Measurements from ENCODE around the gene DUSP18. TPM values are rescaled to one million over a fixed set of nuclear protein-coding genes. Genes with fewer than 3 reads are reported as not detected.

Gene DUSP18
- total RNA-seq, 1 donor from 2014 or later: 10.5 TPM

GRCh38 chr22:30673136-30673535 is 5.5 kb upstream of the DUSP18 start:
- no peak overlapping the region for H3K27ac Mint-ChIP-seq
- no peak overlapping the region for H3K4me3 Mint-ChIP-seq (ENCODE audit: low read depth)
- peaks cover 4% of the 10 kb centered on the region for H3K4me1 Mint-ChIP-seq (ENCODE audit: low read depth)
- H3K9me3 Mint-ChIP-seq: no peaks in the 10 kb centered on the region
- DNase-seq (ENCODE audit: low spot score): no peak
- intact Hi-C loops (cut with micrococcal nuclease): no loop called here
- H3K27me3 Mint-ChIP-seq (ENCODE audit: low read depth): peaks cover 27% of the 10 kb centered on the region
- H3K36me3 Mint-ChIP-seq (ENCODE audit: low read depth): no peaks in the 10 kb centered on the region

GRCh38 chr22:30671071-30671470 is 3.4 kb upstream of the DUSP18 start:
- peaks cover 12% of the 10 kb centered on the region for H3K4me1 Mint-ChIP-seq (ENCODE audit: low read depth)
- H3K4me3 Mint-ChIP-seq (ENCODE audit: low read depth): no peak overlapping the region
- intact Hi-C loops (cut with micrococcal nuclease): no loop called here
- no peaks in the 10 kb centered on the region for H3K36me3 Mint-ChIP-seq (ENCODE audit: low read depth)
- H3K27me3 Mint-ChIP-seq (ENCODE audit: low read depth): peaks cover 11% of the 10 kb centered on the region
- no peaks in the 10 kb centered on the region for H3K9me3 Mint-ChIP-seq
- DNase-seq (ENCODE audit: low spot score): no peak
- no peak overlapping the region for H3K27ac Mint-ChIP-seq

GRCh38 chr22:30668386-30668710 is 673 bp upstream of the DUSP18 start:
- peaks cover 16% of the 10 kb centered on the region for H3K4me1 Mint-ChIP-seq (ENCODE audit: low read depth)
- intact Hi-C loops (cut with micrococcal nuclease): no loop called here
- no peak for DNase-seq (ENCODE audit: low spot score)
- H3K27me3 Mint-ChIP-seq (ENCODE audit: low read depth): peaks cover 7% of the 10 kb centered on the region
- H3K9me3 Mint-ChIP-seq: no peaks in the 10 kb centered on the region
- no peak overlapping the region for H3K27ac Mint-ChIP-seq
- H3K36me3 Mint-ChIP-seq (ENCODE audit: low read depth): peaks cover 9% of the 10 kb centered on the region
- H3K4me3 Mint-ChIP-seq (ENCODE audit: low read depth): peak overlapping the region; percentile 87

GRCh38 chr22:30667107-30667493 is 575 bp downstream of the DUSP18 start:
- Mint-ChIP-seq H3K4me1 (ENCODE audit: low read depth) (peaks cover 16% of the 10 kb centered on the region), H3K9me3 (no peaks in the 10 kb centered on the region), H3K36me3 (ENCODE audit: low read depth) (peaks cover 20% of the 10 kb centered on the region), H3K4me3 (ENCODE audit: low read depth) (peak overlapping the region; percentile 87), H3K27ac (peak overlapping the region; percentile 59), H3K27me3 (ENCODE audit: low read depth) (peaks cover 7% of the 10 kb centered on the region)
- no peak for DNase-seq (ENCODE audit: low spot score)
- intact Hi-C loops (cut with micrococcal nuclease): loop anchor here (1.0 kb wide), 2 partner anchors 18 to 33 kb away; no protein-coding TSS in a partner anchor

- intact Hi-C loops (cut with micrococcal nuclease): no loop called here
Measured at GRCh38 chr22:30665786-30666185, 1.9 kb downstream of the DUSP18 start.

GRCh38 chr22:30665266-30665665 is 2.4 kb downstream of the DUSP18 start:
- Mint-ChIP-seq H3K9me3 (no peaks in the 10 kb centered on the region), H3K4me3 (ENCODE audit: low read depth) (no peak overlapping the region), H3K4me1 (ENCODE audit: low read depth) (peaks cover 16% of the 10 kb centered on the region), H3K27ac (no peak overlapping the region), H3K27me3 (ENCODE audit: low read depth) (peaks cover 7% of the 10 kb centered on the region), H3K36me3 (ENCODE audit: low read depth) (peaks cover 25% of the 10 kb centered on the region)
- no peak for DNase-seq (ENCODE audit: low spot score)
- intact Hi-C loops (cut with micrococcal nuclease): no loop called here

More at GRCh38 chr22:30665786-30666185, 1.9 kb downstream of the DUSP18 start:
- H3K36me3 Mint-ChIP-seq (ENCODE audit: low read depth): peaks cover 22% of the 10 kb centered on the region
- H3K9me3 Mint-ChIP-seq: no peaks in the 10 kb centered on the region
- H3K4me1 Mint-ChIP-seq (ENCODE audit: low read depth): peaks cover 16% of the 10 kb centered on the region
- peaks cover 7% of the 10 kb centered on the region for H3K27me3 Mint-ChIP-seq (ENCODE audit: low read depth)
- no peak overlapping the region for H3K27ac Mint-ChIP-seq
- no peak overlapping the region for H3K4me3 Mint-ChIP-seq (ENCODE audit: low read depth)
- DNase-seq (ENCODE audit: low spot score): no peak

GRCh38 chr22:30664798-30665197 is 2.9 kb downstream of the DUSP18 start:
- Mint-ChIP-seq H3K4me1 (ENCODE audit: low read depth) (peaks cover 16% of the 10 kb centered on the region), H3K27me3 (ENCODE audit: low read depth) (peaks cover 7% of the 10 kb centered on the region), H3K36me3 (ENCODE audit: low read depth) (peaks cover 30% of the 10 kb centered on the region), H3K9me3 (no peaks in the 10 kb centered on the region), H3K27ac (no peak overlapping the region), H3K4me3 (ENCODE audit: low read depth) (no peak overlapping the region)
- DNase-seq (ENCODE audit: low spot score): no peak
- intact Hi-C loops (cut with micrococcal nuclease): no loop called here

GRCh38 chr22:30662040-30662439 is 5.6 kb downstream of the DUSP18 start:
- Mint-ChIP-seq H3K4me1 (ENCODE audit: low read depth) (peaks cover 11% of the 10 kb centered on the region), H3K9me3 (no peaks in the 10 kb centered on the region), H3K27me3 (ENCODE audit: low read depth) (no peaks in the 10 kb centered on the region), H3K36me3 (ENCODE audit: low read depth) (peaks cover 32% of the 10 kb centered on the region), H3K27ac (no peak overlapping the region), H3K4me3 (ENCODE audit: low read depth) (no peak overlapping the region)
- no peak for DNase-seq (ENCODE audit: low spot score)
- intact Hi-C loops (cut with micrococcal nuclease): no loop called here

GRCh38 chr22:30655532-30655931 is 12.1 kb downstream of the DUSP18 start:
- DNase-seq (ENCODE audit: low spot score): no peak
- H3K36me3 Mint-ChIP-seq (ENCODE audit: low read depth): peaks cover 13% of the 10 kb centered on the region
- no peaks in the 10 kb centered on the region for H3K9me3 Mint-ChIP-seq
- no peaks in the 10 kb centered on the region for H3K27me3 Mint-ChIP-seq (ENCODE audit: low read depth)
- no peak overlapping the region for H3K4me3 Mint-ChIP-seq (ENCODE audit: low read depth)
- peaks cover 19% of the 10 kb centered on the region for H3K4me1 Mint-ChIP-seq (ENCODE audit: low read depth)
- H3K27ac Mint-ChIP-seq: no peak overlapping the region
- intact Hi-C loops (cut with micrococcal nuclease): no loop called here

- DNase-seq (ENCODE audit: low spot score): no peak
- intact Hi-C loops (cut with micrococcal nuclease): no loop called here
Measured at GRCh38 chr22:30654361-30654760, 13.3 kb downstream of the DUSP18 start.

GRCh38 chr22:30652852-30653251 is 14.8 kb downstream of the DUSP18 start:
- H3K9me3 Mint-ChIP-seq: no peaks in the 10 kb centered on the region
- H3K27me3 Mint-ChIP-seq (ENCODE audit: low read depth): no peaks in the 10 kb centered on the region
- intact Hi-C loops (cut with micrococcal nuclease): no loop called here
- no peak overlapping the region for H3K4me3 Mint-ChIP-seq (ENCODE audit: low read depth)
- no peak for DNase-seq (ENCODE audit: low spot score)
- H3K27ac Mint-ChIP-seq: peak overlapping the region; percentile 29
- H3K36me3 Mint-ChIP-seq (ENCODE audit: low read depth): peaks cover 9% of the 10 kb centered on the region
- peaks cover 33% of the 10 kb centered on the region for H3K4me1 Mint-ChIP-seq (ENCODE audit: low read depth)

More at GRCh38 chr22:30654361-30654760, 13.3 kb downstream of the DUSP18 start:
- H3K4me1 Mint-ChIP-seq (ENCODE audit: low read depth): peaks cover 24% of the 10 kb centered on the region
- no peak overlapping the region for H3K4me3 Mint-ChIP-seq (ENCODE audit: low read depth)
- H3K27me3 Mint-ChIP-seq (ENCODE audit: low read depth): no peaks in the 10 kb centered on the region
- H3K9me3 Mint-ChIP-seq: no peaks in the 10 kb centered on the region
- H3K36me3 Mint-ChIP-seq (ENCODE audit: low read depth): peaks cover 3% of the 10 kb centered on the region
- H3K27ac Mint-ChIP-seq: no peak overlapping the region

- H3K27me3 Mint-ChIP-seq (ENCODE audit: low read depth): no peaks in the 10 kb centered on the region
- intact Hi-C loops (cut with micrococcal nuclease): no loop called here
- H3K4me3 Mint-ChIP-seq (ENCODE audit: low read depth): no peak overlapping the region
- peaks cover 12% of the 10 kb centered on the region for H3K36me3 Mint-ChIP-seq (ENCODE audit: low read depth)
- peaks cover 36% of the 10 kb centered on the region for H3K4me1 Mint-ChIP-seq (ENCODE audit: low read depth)
- DNase-seq (ENCODE audit: low spot score): no peak
- peak overlapping the region; percentile 33 for H3K27ac Mint-ChIP-seq
- H3K9me3 Mint-ChIP-seq: no peaks in the 10 kb centered on the region
Measured at GRCh38 chr22:30650508-30651116, 17.1 kb downstream of the DUSP18 start.

GRCh38 chr22:30649430-30650007 is 18.2 kb downstream of the DUSP18 start:
- H3K9me3 Mint-ChIP-seq: no peaks in the 10 kb centered on the region
- no peak overlapping the region for H3K4me3 Mint-ChIP-seq (ENCODE audit: low read depth)
- intact Hi-C loops (cut with micrococcal nuclease): loop anchor here (1.0 to 5.0 kb wide), 4 partner anchors 15 to 93 kb away; partner anchors contain the start of genes DUSP18, SLC35E4 and TCN2
- H3K36me3 Mint-ChIP-seq (ENCODE audit: low read depth): peaks cover 12% of the 10 kb centered on the region
- DNase-seq (ENCODE audit: low spot score): peak; percentile 65
- no peaks in the 10 kb centered on the region for H3K27me3 Mint-ChIP-seq (ENCODE audit: low read depth)
- peak overlapping the region; percentile 83 for H3K27ac Mint-ChIP-seq
- H3K4me1 Mint-ChIP-seq (ENCODE audit: low read depth): peaks cover 39% of the 10 kb centered on the region

Data from activated T-helper 2 cell treated with anti-CD3 and anti-CD28 coated beads, Interferon-gamma antibody, Interleukin-2, Interleukin-4, amounts not matched to agents 10 μg/mL and 5 μg/mL and 100 μg/mL, durations not matched to agents 14 hours and 24 hours and 36 hours (primary cell).